HG02970 (cell line): Measurements from ENCODE around the gene OR51D1.

ENCODE experiments used
- ATAC-seq: cut with Tn5 transposase; IDR thresholded peaks from one replicate; pipeline ENCODE4 v1.9.1; 2021; ENCODE audit warnings: mild to moderate bottlenecking, moderate library complexity, moderate number of reproducible peaks; ENCODE audit not compliant: unreplicated experiment, low FRiP score

Gene OR51D1

GRCh38 chr11:4644233-4644632 is 7.0 kb downstream of the OR51D1 start:
- no peak for ATAC-seq

- no peak for ATAC-seq
These were observed 8.7 kb downstream of the OR51D1 start for GRCh38 chr11:4645974-4646373.

- no peak for ATAC-seq
These were observed 10.5 kb downstream of the OR51D1 start for GRCh38 chr11:4647766-4648165.

DNA sequence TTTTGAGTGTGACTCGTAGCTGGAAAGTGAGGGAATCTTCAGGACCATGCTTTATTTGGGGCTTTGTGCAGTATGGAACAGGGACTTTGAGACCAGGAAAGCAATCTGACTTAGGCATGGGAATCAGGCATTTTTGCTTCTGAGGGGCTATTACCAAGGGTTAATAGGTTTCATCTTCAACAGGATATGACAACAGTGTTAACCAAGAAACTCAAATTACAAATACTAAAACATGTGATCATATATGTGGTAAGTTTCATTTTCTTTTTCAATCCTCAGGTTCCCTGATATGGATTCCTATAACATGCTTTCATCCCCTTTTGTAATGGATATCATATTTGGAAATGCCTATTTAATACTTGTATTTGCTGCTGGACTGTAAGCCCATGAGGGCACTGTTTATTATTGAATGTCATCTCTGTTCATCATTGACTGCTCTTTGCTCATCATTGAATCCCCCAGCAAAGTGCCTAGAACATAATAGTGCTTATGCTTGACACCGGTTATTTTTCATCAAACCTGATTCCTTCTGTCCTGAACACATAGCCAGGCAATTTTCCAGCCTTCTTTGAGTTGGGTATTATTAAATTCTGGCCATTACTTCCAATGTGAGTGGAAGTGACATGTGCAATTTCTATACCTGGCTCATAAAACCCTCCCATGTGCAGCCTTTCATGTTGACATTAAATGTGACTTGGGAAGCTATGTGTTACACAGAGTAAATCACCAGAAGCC is 17.5 kb downstream of the OR51D1 start:
- ATAC-seq, result no peak

DNA sequence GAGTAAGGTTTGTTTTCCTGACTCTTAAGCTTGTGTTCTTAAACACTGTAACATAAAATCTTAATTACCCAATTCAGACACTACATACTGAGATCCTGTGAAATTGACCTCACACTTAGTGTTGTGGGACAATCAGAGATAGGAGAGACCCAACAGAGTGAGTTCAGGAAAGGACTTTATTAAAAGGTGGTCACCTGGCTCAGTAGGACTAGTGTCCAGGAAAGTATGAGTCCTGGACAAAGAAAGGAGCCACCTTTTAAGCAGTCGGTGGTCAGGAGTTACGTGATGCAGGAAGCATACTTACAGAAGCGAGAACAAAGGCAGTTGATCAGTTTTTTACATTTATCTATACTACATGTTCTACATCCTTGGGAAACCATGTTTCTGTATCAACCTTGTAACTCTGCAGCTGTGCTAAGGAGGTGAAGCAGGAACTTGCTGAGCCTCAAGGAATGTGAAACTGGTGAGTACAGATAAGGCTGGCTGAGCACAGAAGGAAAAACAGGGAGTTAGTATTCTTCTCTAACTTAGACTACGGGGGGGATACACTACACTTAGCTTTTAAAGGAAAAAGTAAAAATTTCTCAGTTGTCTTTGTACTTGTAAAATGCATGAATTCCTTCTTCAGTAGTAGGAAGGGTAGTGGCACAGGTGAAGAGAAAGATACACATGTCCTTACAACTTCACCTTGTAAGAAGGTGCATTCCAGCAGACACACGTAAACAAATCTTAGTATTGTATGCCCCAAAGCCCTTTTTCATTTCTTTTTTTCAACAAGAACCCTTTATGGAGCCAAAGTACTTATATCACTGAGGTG is 21.6 kb downstream of the OR51D1 start:
- no peak for ATAC-seq

GRCh38 chr11:4662876-4663275 is 25.6 kb downstream of the OR51D1 start:
- no peak for ATAC-seq

DNA sequence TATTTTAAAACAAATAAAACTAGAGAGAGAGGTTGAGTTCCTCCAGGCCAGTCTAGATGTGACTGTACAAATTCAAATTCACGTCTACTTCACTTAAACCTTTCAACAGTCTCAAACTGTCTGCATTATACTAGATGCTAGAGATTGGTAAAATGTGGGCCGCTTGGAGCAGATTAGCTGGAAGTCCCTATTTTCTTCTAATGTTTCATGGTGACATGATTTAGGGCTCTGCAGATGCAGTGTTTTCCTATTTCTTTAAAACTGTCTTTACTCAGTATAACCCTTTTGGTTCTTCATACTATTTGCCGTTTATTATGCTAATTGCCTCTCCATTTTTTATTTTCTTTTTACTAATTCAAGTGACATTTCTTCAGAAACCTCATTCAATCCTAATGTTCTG is 26.9 kb downstream of the OR51D1 start:
- ATAC-seq, result no peak

DNA sequence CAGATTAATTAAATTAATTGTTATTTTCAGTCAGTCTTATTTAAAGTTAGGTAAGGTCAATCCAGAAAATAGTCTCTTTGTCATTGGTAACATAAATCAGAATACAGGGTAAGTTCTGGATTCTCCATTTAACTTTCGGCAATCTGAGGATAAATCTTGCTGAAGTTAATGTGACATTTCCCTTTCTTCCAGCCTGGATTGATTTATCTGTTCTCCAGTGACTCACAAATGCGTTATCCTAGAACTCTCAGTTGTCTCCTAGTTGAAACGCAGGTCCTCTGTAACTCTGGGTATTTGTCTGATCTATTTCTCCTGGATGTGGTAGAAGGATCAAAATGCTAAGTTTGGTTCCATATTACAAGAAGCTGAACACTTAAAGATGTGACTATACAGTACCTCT is 27.5 kb downstream of the OR51D1 start:
- no peak for ATAC-seq

DNA sequence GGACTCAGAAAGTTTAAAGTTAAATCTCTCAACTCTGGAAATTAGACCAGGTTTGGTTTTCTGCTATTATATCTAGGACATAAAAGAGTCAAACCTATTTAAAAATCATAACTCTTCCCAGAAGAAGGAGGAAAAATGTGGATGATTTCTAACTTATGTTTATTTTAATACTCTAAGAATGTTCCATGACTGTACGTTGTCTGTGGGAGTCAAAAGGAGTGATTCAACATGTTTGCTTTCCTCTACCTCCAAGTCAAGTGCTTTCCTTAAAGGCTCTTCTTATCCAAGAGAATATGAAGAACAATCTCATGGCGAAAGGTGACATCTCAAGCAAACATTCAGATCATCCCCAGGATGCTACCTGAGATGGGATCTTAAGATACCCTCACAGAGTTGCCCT is 28.1 kb downstream of the OR51D1 start:
- no peak for ATAC-seq

- ATAC-seq, result no peak
These were observed 34.5 kb downstream of the OR51D1 start for GRCh38 chr11:4671741-4672140.

DNA sequence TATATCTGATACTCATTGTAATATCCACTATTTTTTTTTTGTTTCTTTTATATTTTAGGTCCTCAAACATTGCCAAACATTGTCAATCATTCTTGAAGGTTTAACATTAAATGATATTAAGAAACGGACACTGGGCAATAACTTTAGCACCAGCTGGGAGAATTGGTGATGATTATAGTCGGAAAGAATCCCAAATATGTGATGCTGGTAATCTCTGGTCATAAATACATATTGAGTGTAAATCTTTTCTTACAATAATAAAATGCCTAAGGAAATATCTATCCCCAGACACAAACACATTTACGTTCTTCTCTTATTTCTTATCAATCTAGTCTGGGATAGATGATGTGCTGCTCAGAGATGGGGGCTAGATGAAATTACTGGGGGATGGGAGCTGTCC is 35.2 kb downstream of the OR51D1 start:
- ATAC-seq, result no peak

GRCh38 chr11:4673781-4674180 is 36.5 kb downstream of the OR51D1 start:
- no peak for ATAC-seq

DNA sequence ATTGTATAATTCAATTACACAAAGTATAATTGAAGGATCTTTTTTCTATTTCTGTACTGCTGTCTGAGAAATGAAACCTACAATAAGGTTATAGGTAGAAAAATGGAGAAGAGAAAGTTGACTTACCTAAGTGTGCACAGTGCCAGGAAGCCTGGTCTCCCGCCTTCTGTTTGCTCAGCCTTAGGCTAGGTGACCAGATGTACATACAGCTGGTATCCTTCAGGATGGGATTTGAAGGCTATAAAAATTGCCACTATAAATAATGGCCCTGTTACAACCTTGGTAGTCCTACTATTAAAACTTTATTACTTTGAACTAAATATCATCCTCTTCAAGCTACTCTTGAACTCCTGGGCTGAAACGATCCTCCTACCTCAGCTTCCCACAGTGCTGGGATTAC is 40.7 kb downstream of the OR51D1 start:
- no peak for ATAC-seq

DNA sequence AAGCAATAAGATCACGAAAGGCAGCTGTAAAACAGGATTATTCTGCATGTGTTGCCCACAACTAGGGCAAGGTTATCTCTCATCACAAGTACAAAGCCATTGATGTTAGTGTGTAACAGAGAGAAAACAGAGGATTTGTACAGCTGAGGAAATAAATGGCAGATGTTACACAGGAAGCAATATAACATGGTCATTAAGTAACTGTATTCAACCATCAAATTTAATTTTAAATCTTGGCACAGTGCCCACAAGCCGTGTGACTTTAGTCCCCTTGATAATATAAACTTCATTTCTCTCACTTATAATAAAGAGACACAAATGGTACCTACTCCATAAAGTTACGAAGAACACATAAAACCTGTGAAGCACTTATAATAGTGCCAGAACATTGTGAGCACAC is 43.1 kb downstream of the OR51D1 start:
- no peak for ATAC-seq

DNA sequence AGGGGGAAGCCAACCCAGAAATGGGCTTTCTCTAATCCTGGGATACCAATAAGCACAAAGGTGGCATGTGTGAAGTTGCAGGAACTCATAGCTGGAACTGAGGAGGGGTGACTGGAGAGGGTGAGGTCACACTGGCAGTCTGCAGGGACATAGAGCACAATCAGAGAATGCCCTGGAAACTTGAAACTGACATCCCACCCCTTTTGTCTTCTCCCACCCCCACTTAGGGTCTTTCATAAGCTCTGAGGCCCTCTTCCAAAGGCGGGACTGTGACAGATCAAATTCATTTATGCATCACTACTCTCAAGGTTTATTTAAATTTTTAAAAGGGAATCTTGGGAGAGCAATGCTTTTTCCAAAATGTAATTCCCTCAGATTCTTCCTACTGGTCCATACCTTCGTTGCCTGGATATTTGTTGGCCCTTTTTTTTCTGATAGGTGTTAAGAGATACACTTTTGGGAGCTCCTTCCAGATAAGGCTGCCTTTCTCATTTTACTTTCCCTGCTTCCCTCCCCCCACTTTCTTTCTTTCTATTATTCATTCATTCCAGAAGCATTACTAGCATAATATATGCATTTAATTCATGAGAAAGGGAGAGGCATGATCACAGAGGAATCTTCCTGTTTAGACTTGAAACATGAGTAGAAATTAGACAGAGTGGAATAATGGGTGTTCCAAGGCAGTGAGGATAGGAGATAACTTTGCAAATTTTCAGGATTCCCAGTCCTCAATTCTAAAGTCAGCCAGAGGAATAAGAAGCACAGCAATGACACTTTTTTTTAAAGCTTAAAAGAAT is 45.5 kb downstream of the OR51D1 start:
- no peak for ATAC-seq

DNA sequence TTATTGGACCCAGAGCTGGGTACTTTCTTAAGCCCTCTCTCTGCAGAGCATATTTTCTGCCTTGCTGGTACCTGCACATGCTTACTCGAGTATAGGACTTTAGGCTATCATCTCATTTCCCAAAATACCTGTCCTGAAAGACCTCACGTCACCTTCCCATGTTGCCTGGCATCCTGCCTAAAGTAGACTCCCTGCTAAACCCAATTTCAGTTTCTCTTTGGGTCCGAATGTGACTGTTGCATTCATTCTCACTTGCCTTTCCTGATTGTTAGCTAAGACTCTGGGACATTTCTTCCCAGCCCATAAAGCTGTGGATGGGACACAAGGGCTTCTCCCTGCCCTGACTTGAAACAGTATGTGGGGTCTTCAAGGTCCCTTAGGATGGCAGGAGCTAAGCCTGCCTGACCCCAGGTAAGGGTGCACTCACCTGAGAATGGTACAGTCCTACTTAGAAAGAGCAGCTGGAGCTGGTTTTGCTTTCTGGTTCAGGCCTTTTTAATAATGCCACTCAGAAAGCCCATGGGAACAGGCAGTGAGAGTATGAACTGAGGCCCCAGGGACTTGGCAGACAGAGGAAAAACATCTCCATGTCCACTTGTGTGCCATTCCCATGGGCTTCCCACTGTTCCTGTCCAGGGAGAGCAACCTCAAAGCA is 47.5 kb downstream of the OR51D1 start:
- ATAC-seq, result no peak
